ENCODE data around the gene CFAP126. TPM values are rescaled to one million over a fixed set of nuclear protein-coding genes. Genes with fewer than 3 reads are reported as not detected.
"Not testable (repeated sequence)": the region's sequence is repeated elsewhere in the genome, so short reads cannot be mapped to it uniquely, and the experiment has no call there.

The CFAP126 gene
- total RNA-seq, result not detected

DNA sequence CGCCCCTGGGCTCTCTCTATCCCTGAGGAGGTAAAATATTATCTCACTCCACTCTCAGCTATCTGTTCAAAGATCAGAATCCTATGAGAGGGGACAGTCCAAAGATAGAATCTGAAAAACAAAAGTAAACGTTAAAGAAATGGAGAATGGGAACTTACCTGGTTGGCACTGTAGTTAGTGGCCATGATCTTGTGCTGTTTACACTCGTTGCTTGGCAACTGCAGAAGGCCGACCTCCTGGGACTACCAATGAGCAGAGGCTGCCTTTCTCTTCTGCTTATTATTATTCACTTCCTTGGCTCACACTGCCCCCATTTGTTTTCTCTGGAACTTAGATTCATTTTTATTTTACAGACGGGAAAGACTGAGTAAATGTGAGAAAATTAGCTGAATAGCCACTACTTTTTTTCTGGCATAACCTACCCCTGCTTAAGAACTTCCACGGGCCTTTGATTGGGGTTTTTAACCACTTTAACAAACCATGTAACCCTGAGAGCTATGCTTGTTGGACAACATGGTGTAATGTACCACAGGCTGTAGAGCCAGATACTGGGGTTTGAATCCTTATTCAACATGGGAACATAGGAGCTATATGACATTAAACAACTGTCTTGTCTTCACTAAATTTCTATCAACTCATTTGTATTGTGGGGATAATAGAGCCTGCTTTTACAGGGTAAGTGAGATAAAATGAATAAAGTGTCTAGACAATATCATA is at the start of gene CFAP126:
TSS of gene CFAP126 (minus strand) at position 193 of the 717 bp plus-strand sequence. CDS start at position 185, 8 bp downstream.
- H3K9me3 Mint-ChIP-seq, result no peaks in the 10 kb centered on the region
- peak; percentile 91 for ATAC-seq (ENCODE audit: low read depth)

DNA sequence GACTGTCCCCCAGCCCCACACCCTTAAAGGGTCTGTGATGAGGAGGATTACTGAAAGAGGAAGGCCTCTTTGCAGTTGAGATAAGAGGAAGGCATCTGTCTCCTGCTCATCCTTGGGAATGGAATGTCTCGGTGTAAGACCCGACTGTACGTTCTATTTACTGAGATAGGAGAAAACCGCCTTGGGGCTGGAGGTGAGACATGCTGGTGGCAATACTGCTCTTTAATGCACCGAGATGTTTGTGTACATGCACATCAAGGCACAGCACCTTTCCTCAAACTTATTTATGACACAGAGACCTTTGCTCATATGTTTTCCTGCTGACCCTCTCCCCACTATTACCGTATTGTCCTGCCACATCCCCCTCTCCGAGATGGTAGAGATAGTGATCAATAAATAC is 45.4 kb upstream of the CFAP126 start:
- H3K27me3 Mint-ChIP-seq; DNase-seq; H3K36me3 Mint-ChIP-seq; H3K27ac Mint-ChIP-seq; H3K4me3 Mint-ChIP-seq; ATAC-seq (ENCODE audit: low read depth); POLR2A ChIA-PET; H3K9me3 Mint-ChIP-seq: not testable (repeated sequence)
- H3K4me1 Mint-ChIP-seq, result peaks cover 20% of the 10 kb centered on the region

More for the DNA sequence above, at the start of gene CFAP126:
- POLR2A ChIA-PET, result no interaction called here
- H3K36me3 Mint-ChIP-seq, result peaks cover 20% of the 10 kb centered on the region
- no peak within 1 kb of the TSS for H3K27ac Mint-ChIP-seq
- H3K4me1 Mint-ChIP-seq, result peaks cover 6% of the 10 kb centered on the region
- no peaks in the 10 kb centered on the region for H3K27me3 Mint-ChIP-seq
- H3K4me3 Mint-ChIP-seq, result no peak within 1 kb of the TSS
- DNase-seq, result no peak

GRCh38 chr1:161410636-161410970 is 42.9 kb upstream of the CFAP126 start:
- POLR2A ChIA-PET, result interaction anchor here (1.3 to 1.9 kb wide), 2 partner anchors 10 to 29 kb away, joined by 4 to 5 read pairs; no protein-coding TSS in a partner anchor
- not testable (repeated sequence) for H3K4me3 Mint-ChIP-seq; ATAC-seq (ENCODE audit: low read depth); H3K36me3 Mint-ChIP-seq; DNase-seq; H3K9me3 Mint-ChIP-seq; H3K27ac Mint-ChIP-seq; H3K27me3 Mint-ChIP-seq
- H3K4me1 Mint-ChIP-seq, result peaks cover 18% of the 10 kb centered on the region

- H3K4me3 Mint-ChIP-seq, result peak overlapping the region; percentile 44
- not testable (repeated sequence) for H3K36me3 Mint-ChIP-seq
- POLR2A ChIA-PET, result interaction anchor here (1.3 to 1.9 kb wide), 2 partner anchors 9 to 30 kb away, joined by 4 to 5 read pairs; no protein-coding TSS in a partner anchor
Observed at GRCh38 chr1:161409848-161410635, 42.4 kb upstream of the CFAP126 start.

GRCh38 chr1:161408429-161409052 is 40.9 kb upstream of the CFAP126 start:
- no peaks in the 10 kb centered on the region for H3K9me3 Mint-ChIP-seq
- peaks cover 9% of the 10 kb centered on the region for H3K27me3 Mint-ChIP-seq
- no peak for DNase-seq
- no peak for ATAC-seq (ENCODE audit: low read depth)
- H3K36me3 Mint-ChIP-seq, result no peaks in the 10 kb centered on the region
- no peak overlapping the region for H3K27ac Mint-ChIP-seq
- H3K4me3 Mint-ChIP-seq, result no peak overlapping the region
- H3K4me1 Mint-ChIP-seq, result peaks cover 23% of the 10 kb centered on the region
- POLR2A ChIA-PET, result interaction anchor here (0.8 kb wide), 1 partner anchor 8 kb away, joined by 3 read pairs; no protein-coding TSS in a partner anchor

More at GRCh38 chr1:161409848-161410635, 42.4 kb upstream of the CFAP126 start:
- peak overlapping the region; percentile 62 for H3K27ac Mint-ChIP-seq
- H3K9me3 Mint-ChIP-seq, H3K27me3 Mint-ChIP-seq, DNase-seq: not testable (repeated sequence)
- peak; percentile 18 for ATAC-seq (ENCODE audit: low read depth)
- peaks cover 18% of the 10 kb centered on the region for H3K4me1 Mint-ChIP-seq

DNA sequence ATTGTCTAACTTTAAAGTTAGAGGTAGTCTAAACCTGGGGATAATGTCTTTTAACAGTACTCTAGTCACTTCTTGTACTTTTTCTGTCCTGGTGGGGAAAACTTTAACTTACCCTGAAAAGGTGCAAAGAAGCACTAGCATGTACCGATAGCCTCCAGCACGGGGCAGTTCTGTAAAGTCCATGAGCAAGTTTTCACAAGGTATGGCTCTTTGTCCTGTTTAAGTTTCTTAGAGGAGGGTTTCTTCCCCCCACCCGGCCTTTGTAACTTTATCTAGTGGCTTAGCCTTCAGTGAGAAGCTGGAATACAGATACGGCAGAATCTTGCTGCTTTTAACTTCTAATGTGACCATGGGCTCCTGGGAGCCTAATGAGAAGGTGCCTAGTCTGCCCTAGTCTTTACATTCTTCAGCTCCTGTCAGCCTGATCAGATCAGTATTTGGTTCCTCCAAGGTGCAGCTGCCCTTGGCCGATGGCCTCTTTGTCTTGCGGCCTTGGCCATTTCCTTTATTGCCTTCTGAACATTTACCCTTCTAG is 39.8 kb upstream of the CFAP126 start:
- Mint-ChIP-seq H3K27ac (no peak overlapping the region), H3K4me3 (no peak overlapping the region), H3K9me3 (no peaks in the 10 kb centered on the region), H3K4me1 (peaks cover 25% of the 10 kb centered on the region), H3K27me3 (peaks cover 11% of the 10 kb centered on the region), H3K36me3 (peaks cover 1% of the 10 kb centered on the region)
- DNase-seq (no peak), ATAC-seq (ENCODE audit: low read depth) (no peak)
- POLR2A ChIA-PET, result no interaction called here

GRCh38 chr1:161406551-161406950 is 38.9 kb upstream of the CFAP126 start:
- Mint-ChIP-seq H3K4me1 (peaks cover 25% of the 10 kb centered on the region), H3K27me3 (peaks cover 11% of the 10 kb centered on the region)
- ATAC-seq (ENCODE audit: low read depth); POLR2A ChIA-PET; H3K27ac Mint-ChIP-seq; DNase-seq; H3K9me3 Mint-ChIP-seq; H3K4me3 Mint-ChIP-seq; H3K36me3 Mint-ChIP-seq: not testable (repeated sequence)

- POLR2A ChIA-PET, result no interaction called here
- Mint-ChIP-seq H3K9me3 (no peaks in the 10 kb centered on the region), H3K4me1 (peaks cover 17% of the 10 kb centered on the region), H3K4me3 (peak overlapping the region; percentile 23), H3K27ac (no peak overlapping the region), H3K36me3 (peaks cover 10% of the 10 kb centered on the region), H3K27me3 (peaks cover 11% of the 10 kb centered on the region)
- ATAC-seq (ENCODE audit: low read depth) (no peak), DNase-seq (no peak)
Observed at GRCh38 chr1:161404051-161404597, 36.4 kb upstream of the CFAP126 start.

DNA sequence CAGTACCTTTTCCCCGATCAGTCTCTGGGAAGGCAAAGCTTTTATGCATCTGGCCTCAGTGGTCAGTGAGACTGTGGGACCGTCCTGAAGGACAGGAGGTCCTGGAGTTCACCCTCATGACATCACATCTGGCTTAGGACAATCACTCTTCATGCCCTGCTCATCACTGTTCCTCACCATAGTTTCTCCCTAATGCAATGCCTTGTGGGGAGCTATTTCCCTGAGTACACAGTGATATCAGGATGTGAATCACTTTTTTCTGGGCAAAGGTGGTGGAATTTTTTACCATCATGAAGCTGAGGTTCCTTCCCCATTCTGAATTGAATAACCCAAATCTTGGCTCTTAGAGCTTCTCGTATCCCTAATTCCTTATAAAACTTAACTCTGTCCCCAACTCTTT is 34.8 kb upstream of the CFAP126 start:
- Mint-ChIP-seq H3K4me3 (no peak overlapping the region), H3K36me3 (peaks cover 10% of the 10 kb centered on the region), H3K9me3 (no peaks in the 10 kb centered on the region), H3K27me3 (peaks cover 11% of the 10 kb centered on the region), H3K27ac (no peak overlapping the region), H3K4me1 (peaks cover 20% of the 10 kb centered on the region)
- ATAC-seq (ENCODE audit: low read depth) (no peak), DNase-seq (no peak)
- POLR2A ChIA-PET, result no interaction called here

DNA sequence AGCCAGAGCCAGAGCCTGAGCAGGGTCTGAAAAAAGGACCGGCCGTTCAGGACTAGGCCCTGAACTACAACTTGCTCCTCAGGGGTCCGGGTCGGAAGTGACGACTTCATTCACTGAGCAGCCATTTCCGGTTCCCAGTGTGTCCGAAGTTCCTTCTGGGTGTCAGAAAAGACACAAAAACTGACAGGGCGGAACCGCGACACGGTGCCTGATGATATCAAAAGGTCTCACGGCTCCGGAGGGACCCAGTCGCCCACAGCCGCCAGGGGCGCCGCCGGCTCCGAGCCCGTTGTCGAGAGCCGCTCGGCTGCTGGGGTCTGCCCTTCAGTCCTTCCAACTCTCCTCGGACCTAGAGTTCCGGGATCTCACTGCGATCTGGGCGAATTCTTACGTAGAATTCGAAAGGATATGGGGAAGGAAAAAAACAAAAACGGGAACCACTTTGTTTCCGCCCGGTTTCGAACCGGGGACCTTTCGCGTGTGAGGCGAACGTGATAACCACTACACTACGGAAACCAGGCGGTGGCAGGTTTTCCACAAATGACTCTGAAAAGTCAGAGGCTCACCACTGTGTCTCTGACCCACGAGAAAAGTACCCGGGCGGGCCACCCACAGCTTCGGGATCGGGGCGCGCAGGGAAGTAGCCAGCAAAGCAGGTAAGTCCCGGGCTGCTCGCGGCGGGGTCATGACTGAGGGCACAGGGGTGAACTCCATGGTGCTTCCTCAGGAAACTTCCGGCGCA is 31.8 kb upstream of the CFAP126 start:
- H3K4me3 Mint-ChIP-seq, result peak overlapping the region; percentile 95
- H3K36me3 Mint-ChIP-seq, result peaks cover 10% of the 10 kb centered on the region
- H3K9me3 Mint-ChIP-seq, result no peaks in the 10 kb centered on the region
- H3K27me3 Mint-ChIP-seq, result peaks cover 9% of the 10 kb centered on the region
- ATAC-seq (ENCODE audit: low read depth), result peak; percentile 81
- POLR2A ChIA-PET, result interaction anchor here (1.0 to 1.8 kb wide), 3 partner anchors 10 to 174 kb away, joined by 5 to 8 read pairs (median 7); partner anchors contain the start of gene TOMM40L
- H3K27ac Mint-ChIP-seq, result peak overlapping the region; percentile 99
- H3K4me1 Mint-ChIP-seq, result peaks cover 20% of the 10 kb centered on the region
- peak; percentile 90 for DNase-seq

DNA sequence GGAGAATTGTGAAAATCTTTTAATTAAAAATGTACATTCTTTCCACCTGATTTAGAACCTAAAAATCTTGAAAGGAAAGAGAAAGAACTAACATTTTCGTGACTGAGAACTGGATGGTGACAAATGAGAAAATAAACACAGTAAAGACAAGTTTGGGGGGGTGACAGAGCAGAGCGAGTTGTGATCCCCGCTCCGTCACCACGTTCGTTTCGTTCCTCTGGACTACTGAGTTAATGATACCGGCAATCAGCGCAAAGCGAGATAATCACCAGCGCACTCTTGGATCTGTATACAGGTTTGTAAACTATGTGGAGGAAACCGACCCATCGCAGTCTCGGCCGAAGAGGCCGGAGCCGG is 31.2 kb upstream of the CFAP126 start:
- Mint-ChIP-seq H3K9me3 (no peaks in the 10 kb centered on the region), H3K27me3 (peaks cover 7% of the 10 kb centered on the region), H3K4me3 (peak overlapping the region; percentile 95), H3K4me1 (peaks cover 15% of the 10 kb centered on the region), H3K36me3 (peaks cover 10% of the 10 kb centered on the region), H3K27ac (peak overlapping the region; percentile 99)
- POLR2A ChIA-PET, result no interaction called here
- DNase-seq, result no peak
- peak; percentile 37 for ATAC-seq (ENCODE audit: low read depth)

DNA sequence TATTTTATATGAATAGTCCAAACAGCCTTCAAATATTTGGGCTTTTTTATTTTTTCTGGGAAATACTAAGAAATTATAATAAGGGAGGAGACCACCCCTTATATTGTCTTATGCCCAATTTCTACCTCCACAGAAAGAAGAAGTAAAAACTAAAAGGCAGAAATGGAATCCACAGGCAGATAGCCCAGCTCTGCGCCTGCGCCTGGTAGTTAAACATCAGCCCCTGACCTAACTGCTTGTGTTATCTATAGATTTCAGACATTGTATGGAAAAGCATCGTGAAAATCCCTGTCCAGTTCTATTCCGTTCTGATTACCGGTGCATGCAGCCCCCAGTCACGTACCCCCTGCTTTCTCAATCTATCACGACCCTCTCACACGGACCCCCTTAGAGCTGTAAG is 29.4 kb upstream of the CFAP126 start:
- H3K4me3 Mint-ChIP-seq; DNase-seq; H3K36me3 Mint-ChIP-seq; H3K9me3 Mint-ChIP-seq; H3K27me3 Mint-ChIP-seq; H3K27ac Mint-ChIP-seq; POLR2A ChIA-PET; ATAC-seq (ENCODE audit: low read depth): not testable (repeated sequence)
- H3K4me1 Mint-ChIP-seq, result peaks cover 18% of the 10 kb centered on the region

Measured in activated naive CD8-positive, alpha-beta T cell treated with anti-CD3 and anti-CD28 coated beads, Interleukin-2, amount 10 ng/mL, durations not matched to agents 7 days and 5 days (primary cell).